PC-3 (cell line): Measurements from ENCODE around the gene CNIH1.

Experiments used
- CTCF ChIP-seq: fragments of 300-600 bp; sonication (generic); conservative IDR thresholded peaks from 2 replicates; pipeline ENCODE4 v1.5.1; 2017; ENCODE audit warnings: antibody characterized with exemption, low read depth, mild to moderate bottlenecking, low read length
- EZH2 ChIP-seq: fragments of 300-600 bp; sonication (generic); IDR thresholded peaks from one replicate; pipeline ENCODE4 v1.6.1; 2017; ENCODE audit warnings: antibody characterized with exemption, mild to moderate bottlenecking, low read length; ENCODE audit not compliant: unreplicated experiment

GRCh38 chr14:54453252-54453651 is 12.1 kb upstream of the CNIH1 start:
- no peak for TF ChIP-seq CTCF
- no peak for TF ChIP-seq EZH2
